Liver (tissue), 9 donors: ENCODE data around the gene TAF11L2. TPM values are rescaled to one million over a fixed set of nuclear protein-coding genes. Genes with fewer than 3 reads are reported as not detected.
"Not testable (repeated sequence)": the region's sequence is repeated elsewhere in the genome, so short reads cannot be mapped to it uniquely, and the experiment has no call there.

Experiments used
- DNase-seq: peaks from one replicate; pipeline ENCODE4 v3.0.0-alpha.2; 2017; ENCODE audit warnings: low spot score
- H3K27ac ChIP-seq, 2 donors: one replicate each; pipeline ENCODE4 v1.7.0; 2013; ENCODE audit warnings: inconsistent platforms in 2 of 2, low read length in 2 of 2, control low read depth in 1 of 2, low read depth in 1 of 2, mild to moderate bottlenecking in 1 of 2
- H3K27me3 ChIP-seq, 4 donors: one replicate each; pipeline versions ENCODE4 v1.6.1 to v1.7.0; 2013; ENCODE audit warnings: low read length in 3 of 4, inconsistent platforms in 1 of 4, mild to moderate bottlenecking in 1 of 4, moderate library complexity in 1 of 4; ENCODE audit not compliant: control insufficient read depth in 4 of 4, insufficient read depth in 4 of 4
- H3K36me3 ChIP-seq, 4 donors: one replicate each; pipeline versions ENCODE4 v1.6.1 to v1.7.0; 2013; ENCODE audit warnings: low read length in 3 of 4, mild to moderate bottlenecking in 3 of 4, low read depth in 1 of 4, moderate library complexity in 1 of 4; ENCODE audit not compliant: control insufficient read depth in 4 of 4, insufficient read depth in 3 of 4
- H3K4me1 ChIP-seq, 4 donors: one replicate each; pipeline versions ENCODE4 v1.6.1 to v1.7.0; 2013; ENCODE audit warnings: low read length in 3 of 4, mild to moderate bottlenecking in 3 of 4, moderate library complexity in 1 of 4; ENCODE audit not compliant: control insufficient read depth in 4 of 4, insufficient read depth in 4 of 4
- H3K4me3 ChIP-seq, 3 donors: one replicate each; pipeline versions ENCODE4 v1.6.1 to v1.7.0; 2013; ENCODE audit warnings: low read length in 3 of 3, control low read depth in 1 of 3, low read depth in 1 of 3, mild to moderate bottlenecking in 1 of 3
- H3K9ac ChIP-seq, 2 donors: one replicate each; pipeline ENCODE4 v1.7.0; 2013; ENCODE audit warnings: low read length in 2 of 2, mild to moderate bottlenecking in 2 of 2, moderate library complexity in 2 of 2, control low read depth in 1 of 2, low read depth in 1 of 2
- H3K9me3 ChIP-seq, 4 donors: one replicate each; pipeline versions ENCODE4 v1.6.1 to v1.7.0; 2013; ENCODE audit warnings: low read length in 3 of 4; ENCODE audit not compliant: control insufficient read depth in 4 of 4
- ATF3 ChIP-seq: IDR thresholded peaks from 2 replicates; pipeline ENCODE4 v1.6.1; 2016; ENCODE audit warnings: antibody characterized with exemption
- CTCF ChIP-seq: fragments of 150-350 bp; IDR thresholded peaks from 2 replicates; pipeline ENCODE4 v1.5.1; 2017; ENCODE audit warnings: improper control_type of control experiment, low read depth, low read length; ENCODE audit not compliant: missing input control
- EGR1 ChIP-seq, 2 donors: IDR thresholded peaks; 2 replicates each; pipeline ENCODE4 v1.6.1; 2016 to 2018; ENCODE audit warnings: antibody characterized with exemption in 2 of 2, low read depth in 2 of 2
- FOXA1 ChIP-seq: IDR thresholded peaks from 2 replicates; pipeline ENCODE4 v1.6.1; 2016; ENCODE audit warnings: antibody characterized with exemption
- FOXA2 ChIP-seq: IDR thresholded peaks from 2 replicates; pipeline ENCODE4 v1.6.1; 2016; ENCODE audit warnings: antibody characterized with exemption
- GABPA ChIP-seq, 2 donors: IDR thresholded peaks in 1 of 2; conservative IDR thresholded peaks in 1 of 2; 2 replicates each; pipeline ENCODE4 v1.6.1; 2016; ENCODE audit warnings: antibody characterized with exemption in 2 of 2, mild to moderate bottlenecking in 1 of 2, moderate library complexity in 1 of 2
- HNF4A ChIP-seq, 2 donors: conservative IDR thresholded peaks; 2 replicates each; pipeline ENCODE4 v1.6.1; 2016; ENCODE audit warnings: antibody characterized with exemption in 2 of 2, mild to moderate bottlenecking in 2 of 2
- JUND ChIP-seq, 2 donors: IDR thresholded peaks; 2 replicates each; pipeline ENCODE4 v1.6.1; 2016; ENCODE audit warnings: antibody characterized with exemption in 2 of 2
- MAX ChIP-seq: IDR thresholded peaks from 2 replicates; pipeline ENCODE4 v1.6.1; 2016; ENCODE audit warnings: antibody characterized with exemption
- NR2F2 ChIP-seq: IDR thresholded peaks from 2 replicates; pipeline ENCODE4 v1.6.1; 2016; ENCODE audit warnings: antibody characterized with exemption
- RAD21 ChIP-seq, 2 donors: IDR thresholded peaks; 2 replicates each; pipeline ENCODE4 v1.6.1; 2016; ENCODE audit warnings: antibody characterized with exemption in 2 of 2, mild to moderate bottlenecking in 2 of 2
- REST ChIP-seq: IDR thresholded peaks from 2 replicates; pipeline ENCODE4 v1.6.1; 2016; ENCODE audit warnings: antibody characterized with exemption, mild to moderate bottlenecking
- RXRA ChIP-seq, 2 donors: IDR thresholded peaks; 2 replicates each; pipeline ENCODE4 v1.6.1; 2017 to 2018; ENCODE audit warnings: antibody characterized with exemption in 2 of 2, mild to moderate bottlenecking in 1 of 2
- SP1 ChIP-seq: IDR thresholded peaks from 2 replicates; pipeline ENCODE4 v1.6.1; 2018; ENCODE audit warnings: antibody characterized with exemption, mild to moderate bottlenecking
- TAF1 ChIP-seq: conservative IDR thresholded peaks from 2 replicates; pipeline ENCODE4 v1.6.1; 2016; ENCODE audit warnings: antibody characterized with exemption, mild to moderate bottlenecking
- YY1 ChIP-seq: IDR thresholded peaks from 2 replicates; pipeline ENCODE4 v1.6.1; 2016; ENCODE audit warnings: antibody characterized with exemption, mild to moderate bottlenecking
- ZBTB33 ChIP-seq: IDR thresholded peaks from 2 replicates; pipeline ENCODE4 v1.6.1; 2016; ENCODE audit warnings: antibody characterized with exemption
- WGBS: extraction: QIAGEN DNeasy Blood & Tissue Kit; methylation state at CpG from one replicate; pipeline ENCODE4 v1.1.7; 2013; 5-methylcytosine and 5-hydroxymethylcytosine counted together
- polyA plus RNA-seq, 2 donors: library from polyadenylated mRNA; stranded (reverse) in 1 of 2; unstranded in 1 of 2; fragments of 200-250 nt in 1 of 2; fragments of >200 nt in 1 of 2; fragmentation: Nextera tagmentation in 1 of 2; extraction: Ambion mirVana in 1 of 2; gene quantifications; one replicate each; pipeline versions ENCODE4 v1.2.1 to v1.2.3, GENCODE V29; 2013 to 2015
- total RNA-seq, 2 donors: library from RNA; depleted of rRNA; stranded (reverse); fragments of >200 nt; gene quantifications; one replicate each; pipeline ENCODE4 v1.2.3, GENCODE V29; 2014
- donor health status: healthy.
- donor health status: healthy.
- donor health status: healthy.
- donor health status: healthy.
- donor health status: healthy.

Gene TAF11L2
- total and polyA plus RNA-seq, 4 donors: not detected

GRCh38 chr5:17463653-17464052, 34.4 kb upstream of the TAF11L2 start:
- Histone ChIP-seq H3K4me1 (no peaks in the 10 kb centered on the region), H3K9ac (no peak overlapping the region), H3K36me3 (no peaks in the 10 kb centered on the region), H3K27me3 (no peaks in the 10 kb centered on the region), H3K27ac (no peak overlapping the region), H3K4me3 (no peak overlapping the region), H3K9me3 (peaks cover 0 to 5% (median 0%) of the 10 kb centered on the region in 4 donors)
- no peak for TF ChIP-seq RXRA (IDR thresholded peaks at IDR 0.05)
- TF ChIP-seq FOXA2: no peak
- TF ChIP-seq ATF3: no peak
- TF ChIP-seq CTCF: no peak
- no peak for TF ChIP-seq HNF4A (conservative IDR thresholded peaks at IDR 0.05)
- no peak for TF ChIP-seq FOXA1
- no peak for TF ChIP-seq MAX
- TF ChIP-seq ZBTB33: no peak
- no peak for TF ChIP-seq SP1
- no peak for TF ChIP-seq RAD21 (IDR thresholded peaks at IDR 0.05)
- no peak for TF ChIP-seq NR2F2
- TF ChIP-seq REST: no peak
- TF ChIP-seq GABPA (IDR thresholded peaks at IDR 0.05 in 1 of 2, conservative IDR thresholded peaks at IDR 0.05 in 1 of 2): no peak
- no peak for TF ChIP-seq JUND (IDR thresholded peaks at IDR 0.05)
- no peak for TF ChIP-seq YY1
- no peak for TF ChIP-seq TAF1
- TF ChIP-seq EGR1 (IDR thresholded peaks at IDR 0.05; ENCODE audit: low read depth in 2 of 2): no peak
- 67% methylated on average over 5 of the region's 5 CpGs for WGBS
- no peak for DNase-seq

- Histone ChIP-seq H3K27me3 (no peaks in the 10 kb centered on the region), H3K27ac (no peak overlapping the region), H3K9me3 (no peaks in the 10 kb centered on the region), H3K36me3 (no peaks in the 10 kb centered on the region), H3K9ac (no peak overlapping the region), H3K4me1 (no peaks in the 10 kb centered on the region), H3K4me3 (no peak overlapping the region)
- no peak for DNase-seq
- no peak for TF ChIP-seq GABPA (IDR thresholded peaks at IDR 0.05 in 1 of 2, conservative IDR thresholded peaks at IDR 0.05 in 1 of 2)
Measured at GRCh38 chr5:17470064-17470463, 28.0 kb upstream of the TAF11L2 start.

- H3K4me3 ChIP-seq, DNase-seq, H3K27me3 ChIP-seq, H3K4me1 ChIP-seq, H3K27ac ChIP-seq, H3K9ac ChIP-seq, H3K9me3 ChIP-seq, H3K36me3 ChIP-seq: not testable (repeated sequence)
Measured at GRCh38 chr5:17475064-17475463, 23.0 kb upstream of the TAF11L2 start.
